Liver (tissue), 9 donors: ENCODE measurements around the gene HRCT1. TPM values are rescaled to one million over a fixed set of nuclear protein-coding genes. Genes with fewer than 3 reads are reported as not detected.
A peak's percentile ranks its signal among the peaks of the same experiment; 100 is the strongest.
"Not testable (repeated sequence)": the region's sequence is repeated elsewhere in the genome, so short reads cannot be mapped to it uniquely, and the experiment has no call there.

ENCODE experiments used
- DNase-seq: peaks from one replicate; pipeline ENCODE4 v3.0.0-alpha.2; 2017; ENCODE audit warnings: low spot score
- H3K27ac ChIP-seq, 2 donors: one replicate each; pipeline ENCODE4 v1.7.0; 2013; ENCODE audit warnings: inconsistent platforms in 2 of 2, low read length in 2 of 2, control low read depth in 1 of 2, low read depth in 1 of 2, mild to moderate bottlenecking in 1 of 2
- H3K27me3 ChIP-seq, 4 donors: one replicate each; pipeline versions ENCODE4 v1.6.1 to v1.7.0; 2013; ENCODE audit warnings: low read length in 3 of 4, inconsistent platforms in 1 of 4, mild to moderate bottlenecking in 1 of 4, moderate library complexity in 1 of 4; ENCODE audit not compliant: control insufficient read depth in 4 of 4, insufficient read depth in 4 of 4
- H3K36me3 ChIP-seq, 4 donors: one replicate each; pipeline versions ENCODE4 v1.6.1 to v1.7.0; 2013; ENCODE audit warnings: low read length in 3 of 4, mild to moderate bottlenecking in 3 of 4, low read depth in 1 of 4, moderate library complexity in 1 of 4; ENCODE audit not compliant: control insufficient read depth in 4 of 4, insufficient read depth in 3 of 4
- H3K4me1 ChIP-seq, 4 donors: one replicate each; pipeline versions ENCODE4 v1.6.1 to v1.7.0; 2013; ENCODE audit warnings: low read length in 3 of 4, mild to moderate bottlenecking in 3 of 4, moderate library complexity in 1 of 4; ENCODE audit not compliant: control insufficient read depth in 4 of 4, insufficient read depth in 4 of 4
- H3K4me3 ChIP-seq, 3 donors: one replicate each; pipeline versions ENCODE4 v1.6.1 to v1.7.0; 2013; ENCODE audit warnings: low read length in 3 of 3, control low read depth in 1 of 3, low read depth in 1 of 3, mild to moderate bottlenecking in 1 of 3
- H3K9ac ChIP-seq, 2 donors: one replicate each; pipeline ENCODE4 v1.7.0; 2013; ENCODE audit warnings: low read length in 2 of 2, mild to moderate bottlenecking in 2 of 2, moderate library complexity in 2 of 2, control low read depth in 1 of 2, low read depth in 1 of 2
- H3K9me3 ChIP-seq, 4 donors: one replicate each; pipeline versions ENCODE4 v1.6.1 to v1.7.0; 2013; ENCODE audit warnings: low read length in 3 of 4; ENCODE audit not compliant: control insufficient read depth in 4 of 4
- FOXA1 ChIP-seq: IDR thresholded peaks from 2 replicates; pipeline ENCODE4 v1.6.1; 2016; ENCODE audit warnings: antibody characterized with exemption
- FOXA2 ChIP-seq: IDR thresholded peaks from 2 replicates; pipeline ENCODE4 v1.6.1; 2016; ENCODE audit warnings: antibody characterized with exemption
- GABPA ChIP-seq, 2 donors: IDR thresholded peaks in 1 of 2; conservative IDR thresholded peaks in 1 of 2; 2 replicates each; pipeline ENCODE4 v1.6.1; 2016; ENCODE audit warnings: antibody characterized with exemption in 2 of 2, mild to moderate bottlenecking in 1 of 2, moderate library complexity in 1 of 2
- HNF4A ChIP-seq, 2 donors: conservative IDR thresholded peaks; 2 replicates each; pipeline ENCODE4 v1.6.1; 2016; ENCODE audit warnings: antibody characterized with exemption in 2 of 2, mild to moderate bottlenecking in 2 of 2
- JUND ChIP-seq, 2 donors: IDR thresholded peaks; 2 replicates each; pipeline ENCODE4 v1.6.1; 2016; ENCODE audit warnings: antibody characterized with exemption in 2 of 2
- MAX ChIP-seq: IDR thresholded peaks from 2 replicates; pipeline ENCODE4 v1.6.1; 2016; ENCODE audit warnings: antibody characterized with exemption
- NR2F2 ChIP-seq: IDR thresholded peaks from 2 replicates; pipeline ENCODE4 v1.6.1; 2016; ENCODE audit warnings: antibody characterized with exemption
- RAD21 ChIP-seq, 2 donors: IDR thresholded peaks; 2 replicates each; pipeline ENCODE4 v1.6.1; 2016; ENCODE audit warnings: antibody characterized with exemption in 2 of 2, mild to moderate bottlenecking in 2 of 2
- RXRA ChIP-seq, 2 donors: IDR thresholded peaks; 2 replicates each; pipeline ENCODE4 v1.6.1; 2017 to 2018; ENCODE audit warnings: antibody characterized with exemption in 2 of 2, mild to moderate bottlenecking in 1 of 2
- SP1 ChIP-seq: IDR thresholded peaks from 2 replicates; pipeline ENCODE4 v1.6.1; 2018; ENCODE audit warnings: antibody characterized with exemption, mild to moderate bottlenecking
- WGBS: extraction: QIAGEN DNeasy Blood & Tissue Kit; methylation state at CpG from one replicate; pipeline ENCODE4 v1.1.7; 2013; 5-methylcytosine and 5-hydroxymethylcytosine counted together
- polyA plus RNA-seq, 2 donors: library from polyadenylated mRNA; stranded (reverse) in 1 of 2; unstranded in 1 of 2; fragments of 200-250 nt in 1 of 2; fragments of >200 nt in 1 of 2; fragmentation: Nextera tagmentation in 1 of 2; extraction: Ambion mirVana in 1 of 2; gene quantifications; one replicate each; pipeline versions ENCODE4 v1.2.1 to v1.2.3, GENCODE V29; 2013 to 2015
- total RNA-seq, 2 donors: library from RNA; depleted of rRNA; stranded (reverse); fragments of >200 nt; gene quantifications; one replicate each; pipeline ENCODE4 v1.2.3, GENCODE V29; 2014
- TF ChIP-seq, protein P1 (sequence below): IDR thresholded peaks from 2 replicates; pipeline ENCODE4 v1.6.1; 2016; ENCODE audit warnings: antibody characterized with exemption
- TF ChIP-seq, protein P2 (sequence below): IDR thresholded peaks from 2 replicates; pipeline ENCODE4 v1.6.1; 2016; ENCODE audit warnings: antibody characterized with exemption
- donor health status: healthy.
- donor health status: healthy.
- donor health status: healthy.
- donor health status: healthy.
- donor health status: healthy.

The HRCT1 gene
- total and polyA plus RNA-seq, 4 donors: 0.08 to 2.9 (median 0.27) TPM

GRCh38 chr9:35912791-35913400 is 6.9 kb downstream of the HRCT1 start:
- no peak for TF ChIP-seq SP1
- TF ChIP-seq RXRA (IDR thresholded peaks at IDR 0.05): peak in 1 of 2 donors; percentile 55
- TF ChIP-seq FOXA2: peak; percentile 86
- peak in 1 of 2 donors; percentile 72 for TF ChIP-seq HNF4A (conservative IDR thresholded peaks at IDR 0.05)
- DNase-seq: no peak
- H3K9ac ChIP-seq: no peak overlapping the region
- H3K4me3 ChIP-seq: no peak overlapping the region
- 64% methylated on average over 10 of the region's 10 CpGs for WGBS
- no peak overlapping the region for H3K27ac ChIP-seq
- H3K36me3 ChIP-seq: no peaks in the 10 kb centered on the region
- H3K4me1 ChIP-seq: peaks cover 4 to 34% (median 18%) of the 10 kb centered on the region in 4 donors
- no peaks in the 10 kb centered on the region for H3K9me3 ChIP-seq
- H3K27me3 ChIP-seq: no peaks in the 10 kb centered on the region

DNA sequence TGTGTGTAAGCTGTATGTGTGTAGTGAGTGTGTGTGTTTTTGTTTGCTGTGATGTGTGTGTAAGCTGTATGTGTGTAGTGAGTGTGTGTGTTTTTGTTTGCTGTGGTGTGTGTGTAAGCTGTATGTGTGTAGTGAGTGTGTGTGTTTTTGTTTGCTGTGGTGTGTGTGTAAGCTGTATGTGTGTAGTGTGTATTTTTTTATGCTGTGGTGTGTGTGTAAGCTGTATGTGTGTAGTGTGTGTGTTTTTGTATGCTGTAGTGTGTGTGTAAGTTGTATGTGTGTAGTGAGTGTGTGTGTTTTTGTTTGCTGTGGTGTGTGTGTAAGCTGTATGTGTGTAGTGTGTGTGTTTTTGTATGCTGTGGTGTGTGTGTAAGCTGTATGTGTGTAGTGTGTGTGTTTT is 7.4 kb downstream of the HRCT1 start:
- H3K4me3 ChIP-seq, H3K27ac ChIP-seq, H3K9ac ChIP-seq, DNase-seq, H3K27me3 ChIP-seq, H3K36me3 ChIP-seq, H3K9me3 ChIP-seq: not testable (repeated sequence)
- H3K4me1 ChIP-seq: peaks cover under 1 to 29% (median 13%) of the 10 kb centered on the region in 4 donors

DNA sequence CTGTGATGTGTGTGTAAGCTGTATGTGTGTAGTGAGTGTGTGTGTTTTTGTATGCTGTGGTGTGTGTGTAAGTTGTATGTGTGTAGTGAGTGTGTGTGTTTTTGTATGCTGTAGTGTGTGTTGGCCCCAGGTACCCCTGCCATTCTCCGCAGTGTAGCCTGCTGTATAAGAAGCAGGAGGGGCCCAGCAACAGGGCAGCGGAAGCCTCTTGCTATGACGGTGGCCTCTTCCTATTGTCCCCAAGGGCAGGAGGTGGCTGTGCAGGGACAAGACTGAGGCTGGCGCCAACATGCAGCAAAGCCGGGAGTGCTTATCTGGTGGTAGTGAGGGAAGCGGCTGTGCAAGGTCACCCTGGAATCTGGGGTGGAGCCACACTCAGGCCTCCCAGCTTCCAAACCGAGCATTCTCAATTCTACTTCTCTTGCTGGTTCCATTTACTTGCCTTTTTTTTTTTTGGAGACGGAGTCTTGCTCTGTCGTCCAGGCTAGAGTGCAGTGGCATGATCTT is 8.4 kb downstream of the HRCT1 start:
- Histone ChIP-seq H3K4me3 (no peak overlapping the region), H3K4me1 (peaks cover 0 to 25% (median 7%) of the 10 kb centered on the region in 4 donors), H3K27me3 (no peaks in the 10 kb centered on the region), H3K9ac (no peak overlapping the region), H3K36me3 (no peaks in the 10 kb centered on the region), H3K27ac (peak overlapping the region in 1 of 2 donors; percentile 40), H3K9me3 (no peaks in the 10 kb centered on the region)
- peak; percentile 57 for DNase-seq
- TF ChIP-seq, protein P1, sequence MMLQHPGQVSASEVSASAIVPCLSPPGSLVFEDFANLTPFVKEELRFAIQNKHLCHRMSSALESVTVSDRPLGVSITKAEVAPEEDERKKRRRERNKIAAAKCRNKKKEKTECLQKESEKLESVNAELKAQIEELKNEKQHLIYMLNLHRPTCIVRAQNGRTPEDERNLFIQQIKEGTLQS: no peak
- TF ChIP-seq SP1 (peak; percentile 62), HNF4A (conservative IDR thresholded peaks at IDR 0.05) (peak; percentile 58 to 61), GABPA (IDR thresholded peaks at IDR 0.05 in 1 of 2, conservative IDR thresholded peaks at IDR 0.05 in 1 of 2) (peak in 1 of 2 donors; percentile 30), FOXA1 (no peak), JUND (IDR thresholded peaks at IDR 0.05) (no peak), NR2F2 (peak; percentile 96), RXRA (IDR thresholded peaks at IDR 0.05) (peak; percentile 45 to 60), RAD21 (IDR thresholded peaks at IDR 0.05) (peak in 1 of 2 donors; percentile 40), MAX (no peak)
- TF ChIP-seq, protein P2, sequence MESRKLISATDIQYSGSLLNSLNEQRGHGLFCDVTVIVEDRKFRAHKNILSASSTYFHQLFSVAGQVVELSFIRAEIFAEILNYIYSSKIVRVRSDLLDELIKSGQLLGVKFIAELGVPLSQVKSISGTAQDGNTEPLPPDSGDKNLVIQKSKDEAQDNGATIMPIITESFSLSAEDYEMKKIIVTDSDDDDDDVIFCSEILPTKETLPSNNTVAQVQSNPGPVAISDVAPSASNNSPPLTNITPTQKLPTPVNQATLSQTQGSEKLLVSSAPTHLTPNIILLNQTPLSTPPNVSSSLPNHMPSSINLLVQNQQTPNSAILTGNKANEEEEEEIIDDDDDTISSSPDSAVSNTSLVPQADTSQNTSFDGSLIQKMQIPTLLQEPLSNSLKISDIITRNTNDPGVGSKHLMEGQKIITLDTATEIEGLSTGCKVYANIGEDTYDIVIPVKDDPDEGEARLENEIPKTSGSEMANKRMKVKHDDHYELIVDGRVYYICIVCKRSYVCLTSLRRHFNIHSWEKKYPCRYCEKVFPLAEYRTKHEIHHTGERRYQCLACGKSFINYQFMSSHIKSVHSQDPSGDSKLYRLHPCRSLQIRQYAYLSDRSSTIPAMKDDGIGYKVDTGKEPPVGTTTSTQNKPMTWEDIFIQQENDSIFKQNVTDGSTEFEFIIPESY: no peak
- WGBS: 26% methylated on average over 9 of the region's 9 CpGs
